Lower leg skin (tissue), 3 donors: ENCODE results near the gene RASSF10.

ENCODE experiments used
- CTCF ChIP-seq, 3 donors: fragments of 450-650 bp; IDR thresholded peaks; one replicate each; pipeline ENCODE4 v1.5.1; 2016; ENCODE audit warnings: antibody characterized with exemption in 3 of 3, mild to moderate bottlenecking in 3 of 3, moderate library complexity in 2 of 3
- POLR2A ChIP-seq, 2 donors: fragments of 450-650 bp; IDR thresholded peaks; one replicate each; pipeline ENCODE4 v1.6.1; 2016 to 2017; ENCODE audit warnings: antibody characterized with exemption in 2 of 2, mild to moderate bottlenecking in 1 of 2, moderate library complexity in 1 of 2

GRCh38 chr11:12961615-12962014 is 47.5 kb upstream of the RASSF10 start:
- TF ChIP-seq CTCF (IDR thresholded peaks at IDR 0.05) (no peak), POLR2A (IDR thresholded peaks at IDR 0.05) (no peak)
